HG03103 (cell line): Measurements from ENCODE around the gene NETO2.
"Not testable (repeated sequence)": the region's sequence is repeated elsewhere in the genome, so short reads cannot be mapped to it uniquely, and the experiment has no call there.

Source experiments
- ATAC-seq: cut with Tn5 transposase; IDR thresholded peaks from one replicate; pipeline ENCODE4 v1.9.1; 2021; ENCODE audit warnings: low read depth; ENCODE audit not compliant: unreplicated experiment

NETO2 gene

GRCh38 chr16:47067203-47067602 is 76.5 kb downstream of the NETO2 start:
- ATAC-seq = no peak

GRCh38 chr16:47065766-47066688 is 77.7 kb downstream of the NETO2 start:
- ATAC-seq = no peak

- ATAC-seq = no peak
These were observed 79.0 kb downstream of the NETO2 start for GRCh38 chr16:47064775-47065174.

- no peak for ATAC-seq
These were observed 80.6 kb downstream of the NETO2 start for GRCh38 chr16:47063011-47063724.

GRCh38 chr16:47061204-47061603 is 82.5 kb downstream of the NETO2 start:
- no peak for ATAC-seq

GRCh38 chr16:47060596-47060995 is 83.1 kb downstream of the NETO2 start:
- ATAC-seq = no peak

GRCh38 chr16:47059991-47060390 is 83.8 kb downstream of the NETO2 start:
- no peak for ATAC-seq

- ATAC-seq = not testable (repeated sequence)
These were observed 84.6 kb downstream of the NETO2 start for GRCh38 chr16:47059130-47059529.

- no peak for ATAC-seq
These were observed 85.3 kb downstream of the NETO2 start for GRCh38 chr16:47058295-47059086.

- no peak for ATAC-seq
These were observed 86.1 kb downstream of the NETO2 start for GRCh38 chr16:47057630-47057993.

- ATAC-seq = no peak
These were observed 86.8 kb downstream of the NETO2 start for GRCh38 chr16:47056688-47057629.

- ATAC-seq = not testable (repeated sequence)
These were observed 87.7 kb downstream of the NETO2 start for GRCh38 chr16:47056061-47056460.

GRCh38 chr16:47055136-47055885 is 88.4 kb downstream of the NETO2 start:
- ATAC-seq = no peak

GRCh38 chr16:47054306-47054705 is 89.4 kb downstream of the NETO2 start:
- ATAC-seq = no peak

- ATAC-seq = no peak
These were observed 89.8 kb downstream of the NETO2 start for GRCh38 chr16:47053895-47054294.

- no peak for ATAC-seq
These were observed 90.8 kb downstream of the NETO2 start for GRCh38 chr16:47052666-47053640.

- no peak for ATAC-seq
These were observed 92.7 kb downstream of the NETO2 start for GRCh38 chr16:47051031-47051430.
